Activated CD4-positive, alpha-beta T cell treated with anti-CD3 and anti-CD28 coated beads, Interleukin-2, amount 10 ng/mL, durations not matched to agents 24 days and 14 days (primary cell): ENCODE measurements around the gene NFATC1. TPM values are rescaled to one million over a fixed set of nuclear protein-coding genes. Genes with fewer than 3 reads are reported as not detected.
A peak's percentile ranks its signal among the peaks of the same experiment; 100 is the strongest.

Experiments
- DNase-seq: peaks from one replicate; pipeline ENCODE4 v3.0.0; 2022
- H3K27ac Mint-ChIP-seq: one replicate; pipeline ENCODE4 v1.8.0; 2022; ENCODE audit warnings: mild to moderate bottlenecking, mixed read lengths
- H3K27me3 Mint-ChIP-seq: one replicate; pipeline ENCODE4 v1.8.0; 2022; ENCODE audit warnings: mixed read lengths
- H3K36me3 Mint-ChIP-seq: one replicate; pipeline ENCODE4 v1.8.0; 2022; ENCODE audit warnings: low read depth, mild to moderate bottlenecking, mixed read lengths
- H3K4me1 Mint-ChIP-seq: one replicate; pipeline ENCODE4 v1.8.0; 2021; ENCODE audit warnings: mixed read lengths
- H3K4me3 Mint-ChIP-seq: one replicate; pipeline ENCODE4 v1.8.0; 2022; ENCODE audit warnings: mild to moderate bottlenecking, moderate library complexity, mixed read lengths
- H3K9me3 Mint-ChIP-seq: one replicate; pipeline ENCODE4 v1.8.0; 2021; ENCODE audit warnings: mixed read lengths
- intact Hi-C: fragments of 100-400 bp; cut with micrococcal nuclease; formaldehyde crosslinking; loops from one replicate; pipeline ENCODE4 v1.15.1; 2023
- total RNA-seq: library from RNA; stranded (reverse); gene quantifications from 2 replicates; pipeline ENCODE4 v1.2.3, GENCODE V29; 2022

NFATC1 gene
- total RNA-seq, 1 donor from 2014 or later = 105 TPM

DNA sequence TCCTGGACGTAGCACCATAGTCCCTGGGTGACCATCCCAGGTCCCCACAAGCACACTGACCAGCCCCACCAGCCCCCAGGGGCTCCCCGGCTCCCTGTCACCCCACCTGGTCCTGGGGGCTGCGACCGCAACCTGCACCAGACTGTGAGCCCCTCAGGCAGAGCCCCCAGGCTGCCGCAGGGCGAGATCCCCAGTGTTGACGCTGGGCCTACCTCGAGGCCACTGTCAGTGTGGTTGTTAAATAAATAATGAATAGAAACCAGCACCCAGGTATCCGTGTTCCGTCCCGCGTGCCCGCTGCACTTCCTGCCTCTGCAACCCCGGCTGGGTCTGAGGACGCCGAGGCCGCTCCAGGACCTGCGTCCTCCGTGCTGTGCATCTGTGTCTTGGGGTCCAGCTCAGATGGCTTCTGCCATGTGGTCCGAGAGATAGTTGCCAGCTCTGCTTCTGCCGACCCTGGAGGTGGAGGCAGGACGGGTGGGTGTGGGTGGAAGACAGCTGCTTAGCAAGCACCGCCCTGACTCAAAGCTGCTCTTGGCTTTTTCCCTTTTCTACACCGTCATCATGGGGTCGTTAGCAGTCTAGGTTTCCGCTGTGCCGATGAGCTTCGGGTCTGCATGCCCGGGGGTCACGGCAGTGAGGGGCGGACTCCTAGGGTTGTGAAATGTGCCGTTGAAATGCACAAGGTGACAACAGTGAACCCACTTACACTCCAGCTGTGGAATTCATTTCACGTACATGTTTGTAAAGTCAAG is 74.2 kb downstream of the NFATC1 start:
- Mint-ChIP-seq H3K9me3 (no peaks in the 10 kb centered on the region), H3K4me3 (no peak overlapping the region), H3K27ac (no peak overlapping the region), H3K27me3 (no peaks in the 10 kb centered on the region), H3K36me3 (peaks cover 49% of the 10 kb centered on the region), H3K4me1 (peaks cover 2% of the 10 kb centered on the region)
- intact Hi-C loops = no loop called here
- DNase-seq = no peak

DNA sequence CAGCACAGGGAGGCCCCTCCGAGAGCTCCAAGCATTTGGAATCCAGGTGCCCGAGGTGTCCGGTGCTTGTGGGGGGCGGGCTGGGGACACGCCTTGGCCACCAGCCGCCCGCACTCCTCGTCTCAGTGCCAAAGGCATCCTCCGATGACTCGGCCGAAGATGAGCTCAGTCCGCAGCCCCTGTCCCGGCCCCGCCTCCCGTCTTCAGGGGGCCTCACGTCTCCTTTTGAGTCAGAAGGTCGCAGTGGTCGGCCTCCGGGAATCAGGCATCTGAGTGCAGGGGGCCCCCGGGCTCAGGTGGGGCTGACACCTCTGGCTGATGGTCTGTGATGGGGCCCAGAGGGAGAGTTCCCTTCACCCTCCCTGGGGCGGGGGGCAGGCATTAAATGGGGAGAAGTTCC is 74.8 kb downstream of the NFATC1 start:
- Mint-ChIP-seq H3K4me1 (no peaks in the 10 kb centered on the region), H3K4me3 (no peak overlapping the region), H3K27me3 (no peaks in the 10 kb centered on the region), H3K27ac (no peak overlapping the region), H3K9me3 (no peaks in the 10 kb centered on the region), H3K36me3 (peaks cover 43% of the 10 kb centered on the region)
- no peak for DNase-seq
- intact Hi-C loops = no loop called here

DNA sequence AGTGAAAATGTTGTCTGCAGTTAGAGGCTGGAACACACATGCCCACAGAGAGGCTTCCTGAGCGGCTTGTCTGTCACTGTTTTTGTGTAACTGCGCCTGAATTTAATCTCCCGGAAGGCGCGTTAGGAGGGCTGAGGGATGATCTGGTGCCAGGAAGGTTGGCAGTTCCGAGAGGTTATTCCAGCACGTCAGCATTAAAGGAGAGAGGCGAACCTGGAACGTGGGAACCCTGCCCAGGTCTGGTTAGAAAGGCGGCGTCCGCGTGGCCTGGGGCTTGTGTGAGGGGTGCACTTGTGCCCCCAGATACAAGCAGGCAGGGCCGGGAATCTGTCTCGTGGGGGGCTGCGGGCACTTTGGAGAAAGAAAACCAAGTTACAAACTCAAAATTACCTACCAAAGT is 75.3 kb downstream of the NFATC1 start:
- Mint-ChIP-seq H3K9me3 (no peaks in the 10 kb centered on the region), H3K36me3 (peaks cover 44% of the 10 kb centered on the region), H3K27me3 (no peaks in the 10 kb centered on the region), H3K4me3 (no peak overlapping the region), H3K4me1 (no peaks in the 10 kb centered on the region), H3K27ac (no peak overlapping the region)
- intact Hi-C loops = no loop called here
- DNase-seq = no peak

DNA sequence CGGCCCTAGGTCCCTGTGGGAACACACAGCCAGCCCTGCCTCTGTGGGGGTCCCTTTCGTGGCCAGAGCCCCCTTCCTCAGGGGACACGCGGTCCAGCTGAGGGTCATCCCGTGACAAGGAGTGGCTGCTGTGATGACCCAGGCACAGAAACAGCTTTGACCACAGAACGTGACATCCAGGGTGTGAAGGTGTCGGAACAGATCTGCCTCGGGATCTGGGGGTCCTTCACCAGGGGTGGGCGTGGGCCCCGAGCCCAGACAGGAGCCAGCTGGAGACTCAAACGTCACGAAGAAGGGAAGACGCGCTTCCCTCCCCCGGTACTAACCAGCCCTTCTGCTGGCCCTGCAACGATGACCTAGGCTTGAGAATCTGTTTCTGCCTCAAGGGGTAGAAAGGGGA is 75.9 kb downstream of the NFATC1 start:
- Mint-ChIP-seq H3K27me3 (no peaks in the 10 kb centered on the region), H3K27ac (no peak overlapping the region), H3K36me3 (peaks cover 43% of the 10 kb centered on the region), H3K4me1 (no peaks in the 10 kb centered on the region), H3K9me3 (no peaks in the 10 kb centered on the region), H3K4me3 (no peak overlapping the region)
- intact Hi-C loops = no loop called here
- no peak for DNase-seq

DNA sequence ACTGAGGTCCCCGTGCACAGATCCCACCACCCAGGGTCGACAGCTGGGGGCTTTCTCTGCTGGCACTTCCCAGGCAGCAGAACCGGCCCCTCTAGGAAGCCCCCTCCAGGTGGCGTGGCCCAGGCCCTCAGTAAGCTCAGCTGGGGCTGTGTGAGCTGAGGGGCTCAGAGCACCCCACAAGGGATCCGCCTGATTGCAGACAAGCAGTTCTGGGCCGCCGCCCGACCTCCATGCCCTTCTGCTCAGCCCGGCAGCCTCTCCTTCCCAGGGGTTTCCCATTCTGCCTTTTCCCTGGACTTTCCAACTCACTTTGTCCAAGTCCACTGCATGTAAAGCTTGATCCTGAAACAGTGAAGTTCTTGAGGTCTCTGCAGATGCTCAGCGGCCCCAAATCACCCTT is 76.4 kb downstream of the NFATC1 start:
- peaks cover under 1% of the 10 kb centered on the region for H3K4me1 Mint-ChIP-seq
- no peak overlapping the region for H3K4me3 Mint-ChIP-seq
- no peak overlapping the region for H3K27ac Mint-ChIP-seq
- H3K36me3 Mint-ChIP-seq = peaks cover 43% of the 10 kb centered on the region
- intact Hi-C loops = no loop called here
- DNase-seq = no peak
- no peaks in the 10 kb centered on the region for H3K27me3 Mint-ChIP-seq
- H3K9me3 Mint-ChIP-seq = no peaks in the 10 kb centered on the region

DNA sequence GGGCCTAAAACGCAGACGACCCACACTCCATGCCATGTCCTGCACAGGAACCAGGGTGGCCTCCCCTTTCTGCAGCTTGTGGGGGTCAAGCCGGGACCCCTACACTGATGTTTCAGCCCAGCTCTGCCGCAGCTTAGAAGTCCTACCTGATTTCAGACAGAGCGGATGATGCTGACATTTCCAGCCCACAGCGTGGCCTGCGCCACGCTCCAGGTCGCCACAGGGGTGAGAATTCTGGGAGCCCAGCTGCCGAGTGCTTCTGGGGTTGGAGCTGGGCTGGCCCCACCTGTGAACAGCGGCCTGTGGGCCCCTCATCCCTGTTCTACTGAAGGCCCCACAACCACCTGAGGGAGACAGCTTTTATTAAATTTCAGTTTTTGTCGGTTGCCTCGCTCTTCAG is 77.2 kb downstream of the NFATC1 start:
- intact Hi-C loops = no loop called here
- Mint-ChIP-seq H3K27ac (no peak overlapping the region), H3K4me3 (no peak overlapping the region), H3K9me3 (no peaks in the 10 kb centered on the region), H3K36me3 (peaks cover 43% of the 10 kb centered on the region), H3K4me1 (peaks cover 3% of the 10 kb centered on the region), H3K27me3 (no peaks in the 10 kb centered on the region)
- no peak for DNase-seq

DNA sequence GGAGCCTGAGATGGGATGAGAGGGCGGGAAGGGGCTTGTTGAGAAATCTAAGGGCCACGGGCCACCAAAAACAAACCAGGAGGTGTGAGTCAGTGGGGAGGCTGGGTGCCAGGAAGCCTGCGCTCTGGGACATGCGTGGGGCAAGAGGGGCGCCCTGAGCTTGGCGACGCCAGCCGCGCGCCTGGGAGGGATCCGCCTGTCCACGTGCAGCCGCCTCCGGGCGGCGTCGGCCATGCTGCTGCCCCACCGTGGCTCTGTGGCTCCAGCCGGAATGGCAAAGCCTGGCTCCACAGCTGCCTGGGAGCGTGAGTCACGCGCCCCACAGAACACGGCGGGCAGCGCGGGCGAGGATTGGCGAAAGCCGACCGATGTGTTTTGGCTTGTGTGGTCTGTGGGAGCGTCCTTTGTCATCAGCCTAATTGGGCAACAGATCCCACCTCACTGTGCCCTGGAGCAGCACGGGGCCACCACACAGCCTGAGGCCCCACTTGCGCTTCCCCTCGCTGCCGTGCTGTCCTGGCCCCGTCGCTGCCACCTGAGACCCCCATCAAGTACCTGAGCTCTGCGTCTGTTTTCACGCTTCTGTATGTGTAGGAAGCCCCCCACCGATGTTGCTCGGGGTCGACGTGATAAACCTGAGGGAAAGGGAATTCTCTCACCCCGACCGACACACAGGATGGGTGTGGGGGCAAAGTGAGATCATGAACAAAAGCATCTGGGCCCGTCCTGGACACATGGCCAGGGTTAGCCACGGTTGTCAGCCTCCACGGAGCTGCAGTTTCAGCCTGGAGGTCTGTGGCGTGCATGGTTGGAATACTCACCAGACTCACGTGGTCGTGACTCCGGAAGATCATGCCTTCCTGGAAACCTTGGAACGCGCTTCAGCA is 80.5 kb downstream of the NFATC1 start:
- H3K27me3 Mint-ChIP-seq = no peaks in the 10 kb centered on the region
- no peaks in the 10 kb centered on the region for H3K9me3 Mint-ChIP-seq
- DNase-seq = no peak
- intact Hi-C loops = no loop called here
- no peak overlapping the region for H3K27ac Mint-ChIP-seq
- H3K36me3 Mint-ChIP-seq = peaks cover 25% of the 10 kb centered on the region
- no peak overlapping the region for H3K4me3 Mint-ChIP-seq
- H3K4me1 Mint-ChIP-seq = peaks cover 3% of the 10 kb centered on the region

DNA sequence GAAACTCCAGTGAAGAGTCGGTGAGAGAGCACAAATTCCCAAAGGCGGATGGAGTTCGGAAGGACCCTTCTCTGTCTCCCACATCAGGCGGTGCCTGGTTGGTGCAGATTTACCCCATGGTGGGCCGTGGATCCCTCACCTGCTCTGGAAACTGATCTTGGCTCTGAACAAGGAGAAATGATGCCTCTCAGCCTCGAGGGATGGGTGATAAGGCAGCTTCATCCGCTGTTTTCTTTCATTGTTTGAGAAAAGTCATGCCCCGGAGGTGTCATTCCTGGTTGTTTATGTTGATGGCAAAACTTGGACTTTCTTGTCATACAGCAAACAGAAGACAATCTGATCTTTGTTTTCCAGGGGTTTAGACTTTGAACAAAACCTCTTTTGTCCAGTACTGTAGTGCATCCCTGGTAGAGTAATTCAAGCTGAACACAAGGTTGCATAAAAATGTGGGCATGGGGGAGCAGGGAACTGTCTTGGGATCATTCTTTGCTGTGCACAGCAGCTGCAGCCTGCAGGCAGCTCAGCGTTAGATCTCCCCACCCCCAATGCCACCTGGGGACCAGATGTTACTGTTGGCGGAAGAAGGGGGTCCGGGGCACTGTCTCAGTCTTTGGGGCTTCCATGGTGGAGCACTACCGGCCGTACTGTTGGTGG is 81.3 kb downstream of the NFATC1 start:
- intact Hi-C loops = no loop called here
- no peak for DNase-seq
- Mint-ChIP-seq H3K36me3 (peaks cover 21% of the 10 kb centered on the region), H3K4me1 (peaks cover 3% of the 10 kb centered on the region), H3K27ac (no peak overlapping the region), H3K9me3 (no peaks in the 10 kb centered on the region), H3K27me3 (no peaks in the 10 kb centered on the region), H3K4me3 (no peak overlapping the region)

DNA sequence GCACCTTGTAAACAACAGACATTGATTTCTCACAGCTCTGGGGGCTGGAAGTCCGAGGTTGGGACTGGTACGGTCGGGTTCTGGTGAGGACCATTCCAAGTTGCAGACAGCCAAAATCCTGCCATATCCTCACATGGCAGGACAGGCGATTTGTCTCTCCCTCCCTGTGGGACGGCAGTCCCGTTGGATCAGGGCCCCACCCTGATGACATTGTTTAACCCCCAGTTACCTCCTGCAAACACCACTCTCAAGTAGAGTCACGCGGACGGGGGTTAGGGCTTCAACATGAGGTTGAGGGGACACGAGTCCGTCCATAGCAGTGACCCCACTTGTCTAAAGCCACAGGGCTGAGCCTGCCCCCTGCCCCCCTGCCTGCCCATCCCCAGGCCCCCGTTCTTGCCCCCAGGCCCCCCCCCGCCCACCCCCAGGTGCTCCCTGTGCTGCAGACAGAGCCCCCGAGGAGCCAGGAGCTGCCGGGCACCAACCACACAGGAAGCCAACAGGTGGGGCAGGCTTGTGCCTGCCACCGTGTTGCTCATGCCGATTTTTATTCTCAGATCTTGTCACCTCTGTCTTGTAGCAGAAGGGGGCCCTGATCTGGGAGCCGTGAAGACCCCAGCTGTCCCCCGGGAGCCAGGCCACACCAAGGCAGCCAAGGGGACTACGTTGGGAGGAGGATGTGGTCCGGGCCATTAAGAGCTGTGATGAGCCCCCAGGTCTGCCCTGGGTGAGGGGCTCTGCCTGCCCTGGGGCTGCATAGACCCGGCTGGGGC is 82.2 kb downstream of the NFATC1 start:
- DNase-seq = no peak
- Mint-ChIP-seq H3K4me3 (no peak overlapping the region), H3K9me3 (no peaks in the 10 kb centered on the region), H3K36me3 (peaks cover 18% of the 10 kb centered on the region), H3K27me3 (no peaks in the 10 kb centered on the region), H3K27ac (peak overlapping the region; percentile 5), H3K4me1 (peaks cover 3% of the 10 kb centered on the region)
- intact Hi-C loops = no loop called here

DNA sequence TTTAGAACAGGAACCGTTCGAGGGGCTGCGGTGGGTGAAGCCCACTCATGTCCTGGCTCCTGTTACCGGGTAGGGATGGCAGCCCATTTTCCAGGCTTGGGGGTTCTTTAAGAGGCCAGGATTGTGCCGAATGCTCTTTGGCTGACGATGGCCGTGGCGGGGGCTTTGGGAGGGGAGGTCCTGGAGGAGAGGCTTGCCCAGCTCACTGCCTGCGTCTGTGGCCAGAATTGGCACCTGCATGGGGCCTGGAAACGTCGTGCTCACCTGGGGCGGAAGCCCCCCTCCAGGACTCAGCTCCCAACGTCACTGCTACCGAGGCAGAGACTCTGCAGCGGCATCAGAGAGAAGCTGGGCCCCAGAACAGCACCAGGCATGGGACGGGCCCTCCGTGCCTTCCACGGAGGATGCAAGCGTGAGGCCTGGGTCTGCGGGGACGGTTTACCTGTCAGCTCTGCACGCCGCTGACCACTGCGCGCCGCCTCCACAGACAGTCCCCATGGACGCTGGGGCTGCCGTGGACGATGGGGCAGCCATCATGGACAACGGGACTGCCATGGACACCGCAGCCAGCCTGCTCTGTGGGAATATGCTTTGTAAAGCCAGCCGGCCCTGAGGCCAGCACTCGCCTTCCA is 82.9 kb downstream of the NFATC1 start:
- Mint-ChIP-seq H3K36me3 (peaks cover 16% of the 10 kb centered on the region), H3K27ac (no peak overlapping the region), H3K27me3 (no peaks in the 10 kb centered on the region), H3K9me3 (no peaks in the 10 kb centered on the region), H3K4me1 (peaks cover 3% of the 10 kb centered on the region), H3K4me3 (no peak overlapping the region)
- DNase-seq = no peak
- intact Hi-C loops = no loop called here

DNA sequence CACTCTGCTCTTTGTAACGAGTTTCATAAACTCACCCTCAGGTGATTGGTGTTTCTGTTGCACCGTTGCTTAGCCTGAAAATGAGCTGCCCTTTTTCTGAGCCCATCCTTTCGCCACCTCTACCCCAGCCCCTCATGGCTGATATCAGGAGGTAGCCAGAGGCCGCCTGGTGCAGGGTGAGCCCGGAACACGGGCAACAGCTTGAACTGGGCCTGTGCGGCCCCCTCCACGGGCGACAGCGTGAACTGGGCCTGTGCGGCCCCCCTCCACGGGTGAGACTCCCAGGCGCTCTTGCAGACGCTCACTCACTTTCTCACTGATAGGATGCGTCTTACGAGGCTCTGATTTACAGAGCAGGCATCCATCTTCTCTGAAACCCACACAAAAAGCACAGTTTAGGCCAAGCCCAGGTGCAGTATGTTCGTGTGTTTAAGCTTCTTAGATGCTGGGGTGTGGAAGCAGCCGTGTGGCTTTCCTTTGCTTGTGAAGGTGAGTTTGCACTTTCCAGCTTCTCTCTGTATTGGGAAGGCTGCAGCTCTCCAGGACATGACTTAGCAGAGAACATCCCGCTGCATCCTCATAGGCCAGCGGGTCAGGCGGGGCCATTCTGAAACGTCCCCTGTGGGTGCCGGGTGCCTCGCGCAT is 83.5 kb downstream of the NFATC1 start:
- H3K4me3 Mint-ChIP-seq = no peak overlapping the region
- DNase-seq = no peak
- peaks cover 3% of the 10 kb centered on the region for H3K4me1 Mint-ChIP-seq
- H3K36me3 Mint-ChIP-seq = peaks cover 16% of the 10 kb centered on the region
- H3K27ac Mint-ChIP-seq = peak overlapping the region; percentile 59
- no peaks in the 10 kb centered on the region for H3K27me3 Mint-ChIP-seq
- intact Hi-C loops = no loop called here
- H3K9me3 Mint-ChIP-seq = no peaks in the 10 kb centered on the region

DNA sequence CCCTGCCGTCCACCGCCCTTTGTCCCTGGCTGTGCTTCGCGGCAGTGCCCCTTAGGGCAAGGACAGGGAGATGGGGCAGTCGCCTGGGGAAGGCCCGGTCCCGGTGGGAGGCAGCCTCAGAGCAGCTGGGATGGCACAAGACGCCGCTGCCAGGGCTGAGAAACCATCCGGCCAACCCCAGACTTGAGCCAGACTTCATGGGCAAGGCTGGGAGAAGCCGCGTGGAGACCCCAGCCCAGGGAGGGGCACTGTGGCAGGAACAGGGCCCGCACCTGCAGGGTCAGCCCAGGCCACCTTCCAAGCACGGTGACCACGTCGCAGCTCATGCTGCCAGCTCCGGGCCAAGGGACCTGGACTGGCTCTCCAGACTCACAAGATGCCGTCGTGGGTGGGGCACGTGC is 84.0 kb downstream of the NFATC1 start:
- no peaks in the 10 kb centered on the region for H3K9me3 Mint-ChIP-seq
- DNase-seq = no peak
- H3K27ac Mint-ChIP-seq = no peak overlapping the region
- peaks cover 3% of the 10 kb centered on the region for H3K4me1 Mint-ChIP-seq
- peaks cover 20% of the 10 kb centered on the region for H3K36me3 Mint-ChIP-seq
- intact Hi-C loops = no loop called here
- no peaks in the 10 kb centered on the region for H3K27me3 Mint-ChIP-seq
- H3K4me3 Mint-ChIP-seq = no peak overlapping the region
